22Rv1 (cell line): ENCODE measurements around the gene KRTAP10-10.

Source experiments
- ZFX ChIP-seq: fragments of 450-650 bp; IDR thresholded peaks from 2 replicates; pipeline ENCODE4 v1.6.1; 2017; ENCODE audit warnings: antibody characterized with exemption, borderline replicate concordance
- TF ChIP-seq, protein P1 (sequence below): fragments of 450-650 bp; IDR thresholded peaks from 2 replicates; pipeline ENCODE4 v1.5.1; 2017; ENCODE audit warnings: mild to moderate bottlenecking

DNA sequence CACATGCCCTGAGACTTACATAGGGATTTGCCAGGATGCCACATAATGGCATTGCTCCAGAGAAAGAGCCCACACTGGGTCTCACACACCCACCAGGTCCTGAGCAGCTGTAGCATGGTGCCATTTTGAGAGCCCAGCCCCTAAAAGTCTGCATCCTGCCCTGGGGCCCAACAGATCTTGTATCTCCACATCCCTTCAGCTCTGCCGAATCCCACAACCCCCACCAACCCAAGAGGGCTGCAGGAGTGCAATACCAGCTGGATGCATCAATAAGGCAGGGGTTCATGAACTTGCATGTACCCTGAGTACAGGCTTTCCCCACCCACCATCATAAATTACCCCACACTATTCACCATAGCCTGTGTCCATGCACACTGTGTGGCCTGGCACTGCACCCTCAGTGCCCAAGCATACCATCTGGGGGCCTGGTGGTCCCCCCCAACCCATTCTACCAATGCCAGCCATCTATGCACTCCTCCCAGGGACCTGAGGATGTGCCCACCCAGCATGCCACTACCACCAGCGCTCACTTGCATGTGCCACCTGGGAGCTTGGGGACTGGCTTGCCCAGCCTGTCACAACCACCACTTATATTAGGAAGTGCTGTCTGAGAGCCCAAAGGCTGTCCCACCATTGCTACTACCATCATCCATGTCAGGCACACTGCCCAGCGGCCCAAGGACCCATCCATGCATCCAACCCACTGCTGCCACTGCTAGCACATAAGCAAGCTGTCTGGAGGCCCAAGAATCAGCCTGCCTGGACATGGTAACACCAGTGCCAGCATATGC, 33.7 kb downstream of the KRTAP10-10 start:
- TF ChIP-seq, protein P1, sequence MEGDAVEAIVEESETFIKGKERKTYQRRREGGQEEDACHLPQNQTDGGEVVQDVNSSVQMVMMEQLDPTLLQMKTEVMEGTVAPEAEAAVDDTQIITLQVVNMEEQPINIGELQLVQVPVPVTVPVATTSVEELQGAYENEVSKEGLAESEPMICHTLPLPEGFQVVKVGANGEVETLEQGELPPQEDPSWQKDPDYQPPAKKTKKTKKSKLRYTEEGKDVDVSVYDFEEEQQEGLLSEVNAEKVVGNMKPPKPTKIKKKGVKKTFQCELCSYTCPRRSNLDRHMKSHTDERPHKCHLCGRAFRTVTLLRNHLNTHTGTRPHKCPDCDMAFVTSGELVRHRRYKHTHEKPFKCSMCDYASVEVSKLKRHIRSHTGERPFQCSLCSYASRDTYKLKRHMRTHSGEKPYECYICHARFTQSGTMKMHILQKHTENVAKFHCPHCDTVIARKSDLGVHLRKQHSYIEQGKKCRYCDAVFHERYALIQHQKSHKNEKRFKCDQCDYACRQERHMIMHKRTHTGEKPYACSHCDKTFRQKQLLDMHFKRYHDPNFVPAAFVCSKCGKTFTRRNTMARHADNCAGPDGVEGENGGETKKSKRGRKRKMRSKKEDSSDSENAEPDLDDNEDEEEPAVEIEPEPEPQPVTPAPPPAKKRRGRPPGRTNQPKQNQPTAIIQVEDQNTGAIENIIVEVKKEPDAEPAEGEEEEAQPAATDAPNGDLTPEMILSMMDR = no peak
- TF ChIP-seq ZFX = no peak
